ENCODE data around the gene ZNG1F.
"Not testable (repeated sequence)": the region's sequence is repeated elsewhere in the genome, so short reads cannot be mapped to it uniquely, and the experiment has no call there.

The ZNG1F gene

GRCh38 chr9:41123812-41124211 lies 65.3 kb downstream of the ZNG1F start:
- in situ Hi-C loops (cut with MboI; ENCODE audit: low sequenced_read_pairs): not testable (repeated sequence)

- in situ Hi-C loops (cut with MboI; ENCODE audit: low sequenced_read_pairs): not testable (repeated sequence)
Measured at GRCh38 chr9:41123396-41123795, 65.7 kb downstream of the ZNG1F start.

- in situ Hi-C loops (cut with MboI; ENCODE audit: low sequenced_read_pairs): not testable (repeated sequence)
Measured at GRCh38 chr9:41120696-41121095, 68.4 kb downstream of the ZNG1F start.

DNA sequence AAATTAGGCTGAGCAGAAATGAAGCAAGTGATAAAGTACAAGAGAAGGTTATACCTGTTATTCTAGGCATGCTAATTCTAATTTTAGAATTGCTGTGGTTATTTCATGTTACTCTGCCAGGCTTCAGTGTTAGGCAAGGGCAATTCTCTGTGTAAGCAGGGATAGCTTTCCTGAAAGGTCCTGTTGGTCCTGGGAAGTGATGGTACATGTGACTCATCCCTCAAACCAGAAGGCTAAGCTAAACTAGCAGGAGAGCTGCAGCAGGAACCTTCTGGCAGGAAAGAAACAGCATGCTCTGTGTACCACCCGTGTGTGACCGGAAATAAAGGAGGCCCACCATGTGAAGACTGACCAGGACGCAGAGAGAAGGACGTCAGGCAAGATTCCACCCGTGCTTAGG lies 69.4 kb downstream of the ZNG1F start:
- in situ Hi-C loops (cut with MboI; ENCODE audit: low sequenced_read_pairs): not testable (repeated sequence)

DNA sequence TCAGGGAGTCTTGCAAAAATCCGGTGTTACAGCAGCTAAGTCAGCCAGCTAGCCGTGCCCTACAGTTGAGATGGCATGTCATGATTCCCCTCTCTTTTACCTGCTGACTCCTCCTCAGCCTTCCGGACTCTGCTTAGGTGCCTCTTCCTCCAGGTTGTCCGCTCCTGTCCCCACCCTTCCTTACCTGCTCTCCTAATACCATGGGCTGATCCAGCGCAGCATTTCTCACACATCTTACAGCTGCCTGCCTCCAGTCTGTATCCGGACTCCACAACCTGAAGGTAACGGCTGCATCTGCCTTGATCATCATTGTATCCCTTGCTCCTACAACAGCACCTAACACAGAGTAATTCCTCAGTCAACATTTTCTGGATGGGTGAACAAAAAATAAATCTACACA lies 69.8 kb downstream of the ZNG1F start:
- in situ Hi-C loops (cut with MboI; ENCODE audit: low sequenced_read_pairs): not testable (repeated sequence)

GRCh38 chr9:41113348-41113747 lies 75.8 kb downstream of the ZNG1F start:
- in situ Hi-C loops (cut with MboI; ENCODE audit: low sequenced_read_pairs): not testable (repeated sequence)

DNA sequence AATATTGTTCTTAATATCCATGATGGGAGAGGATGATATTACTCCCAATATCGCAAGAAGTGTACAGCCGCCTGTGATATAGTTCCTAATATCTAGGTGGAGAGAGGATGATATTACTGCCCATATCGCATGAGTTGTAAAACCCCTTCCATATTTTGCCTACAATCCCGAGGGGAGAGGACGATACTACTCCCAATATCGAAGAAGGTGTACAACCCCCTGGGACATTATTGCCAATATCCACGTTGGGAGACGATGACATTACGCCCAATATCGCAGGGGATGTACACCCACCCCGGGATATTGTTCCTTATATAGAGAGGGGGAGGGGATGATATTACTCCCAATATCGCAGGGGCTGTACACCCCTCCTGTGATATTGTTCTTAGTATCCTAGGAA lies 77.7 kb downstream of the ZNG1F start:
- in situ Hi-C loops (cut with MboI; ENCODE audit: low sequenced_read_pairs): not testable (repeated sequence)

- in situ Hi-C loops (cut with MboI; ENCODE audit: low sequenced_read_pairs): not testable (repeated sequence)
Measured at GRCh38 chr9:41110913-41111312, 78.2 kb downstream of the ZNG1F start.

GRCh38 chr9:41109253-41109652 lies 79.9 kb downstream of the ZNG1F start:
- in situ Hi-C loops (cut with MboI; ENCODE audit: low sequenced_read_pairs): not testable (repeated sequence)

DNA sequence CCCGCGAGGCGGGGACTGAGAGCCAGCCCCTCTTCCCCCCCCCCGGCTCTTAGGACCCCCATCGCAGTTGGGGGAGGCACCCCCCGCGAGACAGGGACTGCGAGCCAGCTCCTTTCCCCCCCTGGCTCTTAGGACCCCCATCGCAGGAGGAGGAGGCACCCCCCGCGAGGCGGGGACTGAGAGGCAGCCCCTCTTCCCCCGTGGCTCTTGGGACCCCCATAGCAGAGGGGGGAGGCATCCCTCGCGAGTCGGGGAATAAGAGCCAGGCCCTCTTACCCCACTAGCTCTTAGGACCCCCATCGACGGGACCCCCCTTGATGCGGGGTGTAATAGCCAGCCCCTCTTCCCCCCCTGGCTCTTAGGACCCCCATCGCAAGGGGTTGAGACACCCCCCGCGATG lies 80.3 kb downstream of the ZNG1F start:
- in situ Hi-C loops (cut with MboI; ENCODE audit: low sequenced_read_pairs): not testable (repeated sequence)

DNA sequence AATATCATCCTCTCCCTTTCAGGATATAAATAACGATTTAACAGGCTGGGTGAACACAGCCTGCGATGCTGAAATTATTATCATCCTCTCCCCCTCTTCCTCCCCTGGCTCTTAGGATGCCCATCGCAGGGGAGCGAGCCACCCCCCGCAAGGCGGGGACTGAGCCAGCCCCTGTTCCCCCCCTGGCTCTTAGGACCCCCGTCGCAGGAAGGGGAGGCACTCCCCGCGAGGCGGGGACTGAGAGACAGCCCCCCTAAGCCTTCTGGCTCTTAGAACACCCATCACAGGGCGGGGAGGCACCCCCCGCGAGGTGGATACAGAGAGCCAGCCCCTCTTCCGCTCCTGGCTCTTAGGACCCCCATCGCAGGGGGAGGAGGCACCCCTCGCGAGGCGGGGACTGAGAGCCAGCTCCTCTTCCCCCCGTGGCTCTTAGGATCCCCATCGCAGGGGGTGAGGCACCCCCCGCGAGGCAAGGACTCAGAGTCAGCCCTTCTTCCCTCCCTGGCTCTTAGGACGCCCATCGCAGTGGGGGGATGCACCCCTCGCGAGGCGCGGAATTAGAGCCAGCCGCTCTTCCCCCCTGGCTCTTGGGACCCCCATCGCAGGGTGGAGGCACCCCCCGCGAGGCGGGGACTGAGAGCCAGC lies 82.5 kb downstream of the ZNG1F start:
- in situ Hi-C loops (cut with MboI; ENCODE audit: low sequenced_read_pairs): not testable (repeated sequence)

DNA sequence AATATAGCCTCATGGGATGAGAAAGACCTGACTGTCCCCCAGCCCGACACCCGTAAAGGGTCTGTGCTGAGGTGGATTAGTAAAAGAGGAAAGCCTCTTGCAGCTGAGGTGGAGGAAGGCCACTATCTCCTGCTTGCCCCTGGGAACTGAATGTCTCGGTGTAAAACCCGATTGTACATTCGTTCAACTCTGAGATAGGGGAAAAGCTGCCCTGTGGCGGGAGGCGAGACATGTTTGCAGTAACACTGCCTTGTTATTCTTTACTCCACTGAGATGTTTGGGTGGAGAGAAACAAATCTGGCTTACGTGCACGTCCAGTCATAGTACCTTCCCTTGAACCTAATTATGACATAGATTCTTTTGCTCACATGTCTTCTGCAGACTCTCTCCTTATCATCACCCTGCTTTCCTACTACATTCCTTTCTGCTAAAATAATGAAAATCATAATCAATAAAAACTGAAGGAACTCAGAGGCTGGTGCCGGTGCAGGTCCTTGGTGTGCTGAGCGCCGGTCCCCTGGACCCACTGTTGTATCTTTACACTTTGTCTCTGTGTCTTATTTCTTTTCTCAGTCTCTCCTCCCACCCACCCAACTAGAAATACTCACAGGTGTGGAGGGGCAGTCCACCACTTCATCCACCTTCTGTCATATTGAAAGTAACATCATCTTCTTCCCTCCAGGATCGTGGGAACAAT lies 83.4 kb downstream of the ZNG1F start:
- in situ Hi-C loops (cut with MboI; ENCODE audit: low sequenced_read_pairs): not testable (repeated sequence)

GRCh38 chr9:41104542-41104941 lies 84.6 kb downstream of the ZNG1F start:
- in situ Hi-C loops (cut with MboI; ENCODE audit: low sequenced_read_pairs): not testable (repeated sequence)

GRCh38 chr9:41100508-41100907 lies 88.6 kb downstream of the ZNG1F start:
- in situ Hi-C loops (cut with MboI; ENCODE audit: low sequenced_read_pairs): not testable (repeated sequence)

DNA sequence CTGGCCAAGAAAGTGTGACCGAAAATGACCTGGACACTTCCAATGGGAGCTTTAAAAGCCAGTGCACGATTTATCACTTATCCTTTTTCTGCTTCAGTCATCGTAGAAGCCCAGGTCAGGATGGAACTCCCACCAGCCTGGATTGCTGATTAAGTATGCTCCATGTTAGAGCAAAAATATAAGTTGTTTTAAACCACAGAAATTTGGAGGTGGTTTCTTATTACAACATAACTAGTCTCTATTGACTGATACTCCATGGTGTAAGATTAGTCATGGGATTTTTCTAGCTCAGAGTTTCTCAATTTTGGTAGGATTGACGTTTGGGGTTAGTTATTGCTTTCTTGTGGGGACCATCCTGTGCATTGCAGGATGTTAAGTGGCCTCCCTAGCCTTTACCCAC lies 90.4 kb downstream of the ZNG1F start:
- in situ Hi-C loops (cut with MboI; ENCODE audit: low sequenced_read_pairs): not testable (repeated sequence)

GRCh38 chr9:41095060-41095459 lies 94.1 kb downstream of the ZNG1F start:
- in situ Hi-C loops (cut with MboI; ENCODE audit: low sequenced_read_pairs): not testable (repeated sequence)

GRCh38 chr9:41094010-41094773 lies 94.9 kb downstream of the ZNG1F start:
- in situ Hi-C loops (cut with MboI; ENCODE audit: low sequenced_read_pairs): not testable (repeated sequence)

- in situ Hi-C loops (cut with MboI; ENCODE audit: low sequenced_read_pairs): not testable (repeated sequence)
Measured at GRCh38 chr9:41090922-41091321, 98.2 kb downstream of the ZNG1F start.

DNA sequence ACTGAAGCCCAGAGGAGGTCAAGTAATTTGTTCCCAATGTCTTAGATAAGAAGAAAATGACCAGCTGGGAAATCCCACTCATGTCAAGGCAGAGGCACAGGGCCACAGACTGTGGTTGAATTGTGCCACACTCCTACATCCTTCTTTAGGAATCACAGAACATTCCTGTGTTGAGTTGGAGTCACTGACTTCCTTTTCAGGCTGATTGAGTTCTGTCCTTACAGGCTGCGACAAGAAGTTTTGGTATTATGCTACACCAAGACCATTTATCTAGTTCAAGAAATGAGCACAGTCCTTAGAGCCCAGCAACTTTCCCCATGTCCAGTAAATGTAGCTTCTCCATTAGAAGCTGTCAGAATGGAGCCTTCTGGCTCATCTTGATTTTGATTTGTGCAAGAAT lies 98.7 kb downstream of the ZNG1F start:
- in situ Hi-C loops (cut with MboI; ENCODE audit: low sequenced_read_pairs): not testable (repeated sequence)

GRCh38 chr9:41088450-41089059 lies 100.6 kb downstream of the ZNG1F start:
- in situ Hi-C loops (cut with MboI; ENCODE audit: low sequenced_read_pairs): not testable (repeated sequence)

- in situ Hi-C loops (cut with MboI; ENCODE audit: low sequenced_read_pairs): not testable (repeated sequence)
Measured at GRCh38 chr9:41087929-41088328, 101.2 kb downstream of the ZNG1F start.

Measured in hTERT RPE-1 (cell line).